ENCODE measurements around the gene POLL.

DNA sequence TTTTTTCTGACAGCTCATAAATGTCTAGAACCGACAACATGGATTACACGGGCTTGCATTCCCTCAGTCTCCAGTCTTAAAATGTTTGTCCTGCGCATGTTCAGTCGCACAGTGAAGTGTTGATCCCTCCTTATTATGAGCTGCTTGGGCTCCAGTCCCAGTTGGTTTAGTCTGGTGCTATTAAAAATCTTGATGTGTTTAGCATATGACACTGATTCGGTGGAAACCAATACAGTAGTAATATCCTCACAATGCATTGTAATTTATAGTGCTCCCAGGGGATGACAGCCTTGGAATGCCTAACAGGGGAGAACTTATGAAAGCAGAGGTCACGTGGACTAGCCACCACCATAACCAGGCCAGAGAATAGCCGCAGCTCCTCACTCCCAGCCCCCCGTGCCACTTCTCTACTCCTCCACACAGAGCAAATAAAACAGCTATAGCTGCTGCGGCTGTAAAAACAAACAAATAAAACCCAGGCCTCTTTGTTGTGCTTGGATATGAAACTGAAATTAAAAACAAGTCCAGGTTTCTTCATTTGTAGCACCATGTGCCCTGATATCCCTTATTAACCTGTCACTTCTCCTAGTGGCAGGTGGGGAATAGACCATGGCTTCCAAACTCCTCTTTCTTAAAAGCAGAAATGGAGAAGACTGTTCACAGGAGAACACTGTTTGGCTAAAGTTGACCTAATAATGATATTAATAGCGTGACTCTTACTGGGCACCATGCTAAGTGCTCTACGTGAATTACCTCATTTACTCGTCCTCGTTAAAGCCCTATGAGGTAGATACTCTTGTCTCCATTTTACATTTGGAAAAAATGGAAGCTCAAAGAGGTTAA lies 7.8 kb upstream of the POLL start:
- TF ChIP-seq POLR2A (IDR thresholded peaks at IDR 0.05), result no peak
- TF ChIP-seq, protein P1, sequence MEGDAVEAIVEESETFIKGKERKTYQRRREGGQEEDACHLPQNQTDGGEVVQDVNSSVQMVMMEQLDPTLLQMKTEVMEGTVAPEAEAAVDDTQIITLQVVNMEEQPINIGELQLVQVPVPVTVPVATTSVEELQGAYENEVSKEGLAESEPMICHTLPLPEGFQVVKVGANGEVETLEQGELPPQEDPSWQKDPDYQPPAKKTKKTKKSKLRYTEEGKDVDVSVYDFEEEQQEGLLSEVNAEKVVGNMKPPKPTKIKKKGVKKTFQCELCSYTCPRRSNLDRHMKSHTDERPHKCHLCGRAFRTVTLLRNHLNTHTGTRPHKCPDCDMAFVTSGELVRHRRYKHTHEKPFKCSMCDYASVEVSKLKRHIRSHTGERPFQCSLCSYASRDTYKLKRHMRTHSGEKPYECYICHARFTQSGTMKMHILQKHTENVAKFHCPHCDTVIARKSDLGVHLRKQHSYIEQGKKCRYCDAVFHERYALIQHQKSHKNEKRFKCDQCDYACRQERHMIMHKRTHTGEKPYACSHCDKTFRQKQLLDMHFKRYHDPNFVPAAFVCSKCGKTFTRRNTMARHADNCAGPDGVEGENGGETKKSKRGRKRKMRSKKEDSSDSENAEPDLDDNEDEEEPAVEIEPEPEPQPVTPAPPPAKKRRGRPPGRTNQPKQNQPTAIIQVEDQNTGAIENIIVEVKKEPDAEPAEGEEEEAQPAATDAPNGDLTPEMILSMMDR (IDR thresholded peaks at IDR 0.05), result no peak

All from testis (tissue), 2 donors.